PC-9 (cell line): Measurements from ENCODE around the gene UTS2R.

ENCODE experiments used
- EZH2 ChIP-seq: fragments of 200-600 bp; sonication (generic); IDR thresholded peaks from 2 replicates; pipeline ENCODE4 v1.8.0; 2017; ENCODE audit warnings: antibody characterized with exemption, low read depth
- TF ChIP-seq, protein P1 (sequence below): fragments of 200-600 bp; sonication (generic); conservative IDR thresholded peaks from 2 replicates; pipeline ENCODE4 v1.6.1; 2017; ENCODE audit warnings: mixed run types, antibody characterized with exemption, mild to moderate bottlenecking, moderate library complexity

DNA sequence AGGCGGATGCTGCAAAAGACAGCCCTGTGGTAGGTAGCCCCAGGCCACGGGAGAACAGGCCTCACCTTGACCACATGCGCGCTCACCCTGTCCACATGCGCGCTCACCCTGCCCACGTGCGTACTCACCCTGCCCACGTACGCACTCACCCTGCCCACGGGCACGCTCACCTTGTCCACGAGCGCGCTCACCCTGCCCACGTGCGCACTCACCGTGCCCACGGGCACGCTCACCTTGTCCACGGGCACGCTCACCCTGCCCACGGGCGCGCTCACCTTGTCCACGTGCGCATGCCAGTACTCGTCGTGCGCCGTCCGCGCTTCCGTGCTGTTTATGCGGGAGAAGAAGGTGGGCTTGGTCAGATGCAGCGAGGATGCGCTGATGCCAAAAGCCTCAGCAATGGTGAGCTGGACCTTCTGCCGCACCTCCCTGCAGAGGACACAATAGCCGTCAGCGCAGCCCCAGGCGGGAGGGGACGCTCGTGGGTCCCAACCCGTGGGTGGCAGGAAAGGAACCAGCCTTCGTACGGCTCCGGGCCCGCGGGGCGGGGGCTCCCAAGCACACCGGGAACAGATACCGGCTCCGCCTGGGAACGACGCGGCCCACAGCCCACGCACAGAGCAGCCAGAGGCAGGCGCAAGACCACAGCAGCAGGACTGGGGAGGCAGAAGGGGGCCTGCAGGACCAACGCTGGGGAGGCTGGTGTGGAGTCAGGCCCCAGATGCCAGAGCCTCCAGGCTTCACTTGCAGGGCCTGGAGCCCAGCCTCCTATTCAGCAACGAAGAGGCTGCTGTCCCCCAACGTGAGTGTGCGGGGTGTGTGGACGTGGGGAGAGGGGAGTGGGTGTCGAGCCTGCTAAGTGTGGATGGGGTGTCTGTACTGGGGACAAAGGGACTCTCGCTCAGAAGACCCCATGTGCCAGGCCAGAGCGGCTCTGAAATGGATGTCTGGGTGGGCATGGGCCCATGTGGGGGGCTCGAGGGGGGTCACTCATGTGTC lies 32.4 kb downstream of the UTS2R start:
- TF ChIP-seq, protein P1, sequence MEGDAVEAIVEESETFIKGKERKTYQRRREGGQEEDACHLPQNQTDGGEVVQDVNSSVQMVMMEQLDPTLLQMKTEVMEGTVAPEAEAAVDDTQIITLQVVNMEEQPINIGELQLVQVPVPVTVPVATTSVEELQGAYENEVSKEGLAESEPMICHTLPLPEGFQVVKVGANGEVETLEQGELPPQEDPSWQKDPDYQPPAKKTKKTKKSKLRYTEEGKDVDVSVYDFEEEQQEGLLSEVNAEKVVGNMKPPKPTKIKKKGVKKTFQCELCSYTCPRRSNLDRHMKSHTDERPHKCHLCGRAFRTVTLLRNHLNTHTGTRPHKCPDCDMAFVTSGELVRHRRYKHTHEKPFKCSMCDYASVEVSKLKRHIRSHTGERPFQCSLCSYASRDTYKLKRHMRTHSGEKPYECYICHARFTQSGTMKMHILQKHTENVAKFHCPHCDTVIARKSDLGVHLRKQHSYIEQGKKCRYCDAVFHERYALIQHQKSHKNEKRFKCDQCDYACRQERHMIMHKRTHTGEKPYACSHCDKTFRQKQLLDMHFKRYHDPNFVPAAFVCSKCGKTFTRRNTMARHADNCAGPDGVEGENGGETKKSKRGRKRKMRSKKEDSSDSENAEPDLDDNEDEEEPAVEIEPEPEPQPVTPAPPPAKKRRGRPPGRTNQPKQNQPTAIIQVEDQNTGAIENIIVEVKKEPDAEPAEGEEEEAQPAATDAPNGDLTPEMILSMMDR: no peak
- TF ChIP-seq EZH2: no peak
